ENCODE measurements around the gene EPN3. TPM values are rescaled to one million over a fixed set of nuclear protein-coding genes. Genes with fewer than 3 reads are reported as not detected.

Gene EPN3
- polyA plus RNA-seq, 1 donor from 2014 or later = not detected

- no peak overlapping the region for H3K4me2 ChIP-seq (ENCODE audit: low read length)
- H4K20me1 ChIP-seq (ENCODE audit: insufficient read depth) = no peaks in the 10 kb centered on the region
- no peak overlapping the region for H3K4me3 ChIP-seq (ENCODE audit: low read length)
- H2AFZ ChIP-seq (ENCODE audit: low read depth, low read length) = no peak overlapping the region
- H3K27ac ChIP-seq (ENCODE audit: low read length) = no peak overlapping the region
- peaks cover 24% of the 10 kb centered on the region for H3K27me3 ChIP-seq (ENCODE audit: insufficient read depth, low read depth, low read length)
- no peak overlapping the region for H3K9ac ChIP-seq (ENCODE audit: low read length)
- no peaks in the 10 kb centered on the region for H3F3A ChIP-seq (ENCODE audit: insufficient read depth, low read length, poor library complexity, severe bottlenecking)
- no peak for TF ChIP-seq POLR2AphosphoS5 (IDR thresholded peaks at IDR 0.05)
- TF ChIP-seq RAD21 (conservative IDR thresholded peaks at IDR 0.05) = no peak
- no peak for TF ChIP-seq MXI1 (conservative IDR thresholded peaks at IDR 0.05; ENCODE audit: poor library complexity, severe bottlenecking)
- TF ChIP-seq TAF1 (IDR thresholded peaks at IDR 0.05; ENCODE audit: low read depth) = no peak
- no peak for TF ChIP-seq EP300 (conservative IDR thresholded peaks at IDR 0.05; ENCODE audit: poor library complexity, severe bottlenecking)
- TF ChIP-seq REST (IDR thresholded peaks at IDR 0.05; ENCODE audit: borderline replicate concordance) = no peak
- TF ChIP-seq SMC3 (conservative IDR thresholded peaks at IDR 0.05; ENCODE audit: poor library complexity) = no peak
- no peak for TF ChIP-seq CTCF (IDR thresholded peaks at IDR 0.05; ENCODE audit: poor library complexity, severe bottlenecking)
- no peak for TF ChIP-seq EZH2 (IDR thresholded peaks at IDR 0.05; ENCODE audit: borderline replicate concordance, insufficient read depth, low read length, poor library complexity, severe bottlenecking)
- H3K9me2 ChIP-seq (ENCODE audit: insufficient read depth, low read length) = no peaks in the 10 kb centered on the region
- H3K36me3 ChIP-seq (ENCODE audit: insufficient read depth, low read length) = no peaks in the 10 kb centered on the region
- H3K79me2 ChIP-seq (replicated peaks; ENCODE audit: insufficient read depth, low read length) = no peaks in the 10 kb centered on the region
- no peaks in the 10 kb centered on the region for H3K9me3 ChIP-seq (ENCODE audit: low read length)
These were observed 1.0 kb upstream of the EPN3 start for GRCh38 chr17:50531428-50532025.

- no peak overlapping the region for H3K4me2 ChIP-seq (ENCODE audit: low read length)
- no peak overlapping the region for H3K27ac ChIP-seq (ENCODE audit: low read length)
- no peaks in the 10 kb centered on the region for H3K36me3 ChIP-seq (ENCODE audit: insufficient read depth, low read length)
- H3K9me2 ChIP-seq (ENCODE audit: insufficient read depth, low read length) = no peaks in the 10 kb centered on the region
- H4K20me1 ChIP-seq (ENCODE audit: insufficient read depth) = no peaks in the 10 kb centered on the region
- H3K9me3 ChIP-seq (ENCODE audit: low read length) = no peaks in the 10 kb centered on the region
- no peaks in the 10 kb centered on the region for H3F3A ChIP-seq (ENCODE audit: insufficient read depth, low read length, poor library complexity, severe bottlenecking)
- no peak overlapping the region for H3K4me3 ChIP-seq (ENCODE audit: low read length)
- no peak overlapping the region for H2AFZ ChIP-seq (ENCODE audit: low read depth, low read length)
- no peaks in the 10 kb centered on the region for H3K79me2 ChIP-seq (replicated peaks; ENCODE audit: insufficient read depth, low read length)
- H3K9ac ChIP-seq (ENCODE audit: low read length) = no peak overlapping the region
- peaks cover 24% of the 10 kb centered on the region for H3K27me3 ChIP-seq (ENCODE audit: insufficient read depth, low read depth, low read length)
- no peak for TF ChIP-seq SMC3 (conservative IDR thresholded peaks at IDR 0.05; ENCODE audit: poor library complexity)
- no peak for TF ChIP-seq CTCF (IDR thresholded peaks at IDR 0.05; ENCODE audit: poor library complexity, severe bottlenecking)
- TF ChIP-seq REST (IDR thresholded peaks at IDR 0.05; ENCODE audit: borderline replicate concordance) = no peak
- TF ChIP-seq POLR2AphosphoS5 (IDR thresholded peaks at IDR 0.05) = no peak
- no peak for TF ChIP-seq MXI1 (conservative IDR thresholded peaks at IDR 0.05; ENCODE audit: poor library complexity, severe bottlenecking)
- TF ChIP-seq EP300 (conservative IDR thresholded peaks at IDR 0.05; ENCODE audit: poor library complexity, severe bottlenecking) = no peak
- TF ChIP-seq EZH2 (IDR thresholded peaks at IDR 0.05; ENCODE audit: borderline replicate concordance, insufficient read depth, low read length, poor library complexity, severe bottlenecking) = no peak
- no peak for TF ChIP-seq TAF1 (IDR thresholded peaks at IDR 0.05; ENCODE audit: low read depth)
- TF ChIP-seq RAD21 (conservative IDR thresholded peaks at IDR 0.05) = no peak
These were observed 650 bp downstream of the EPN3 start for GRCh38 chr17:50533185-50533584.
